Peyer's patch (tissue), 4 donors: ENCODE measurements around the gene APOM. TPM values are rescaled to one million over a fixed set of nuclear protein-coding genes. Genes with fewer than 3 reads are reported as not detected.

Experiments used
- DNase-seq, 3 donors: peaks; one replicate each; pipeline ENCODE4 v3.0.0-alpha.2; 2017 to 2019
- H3K27ac ChIP-seq, 4 donors: fragments of 200-600 bp; sonication (generic); one replicate each; pipeline ENCODE4 v1.5.1; 2016 to 2019
- H3K27me3 ChIP-seq, 2 donors: fragments of 200-600 bp; sonication (generic); one replicate each; pipeline ENCODE4 v1.5.1; 2019
- H3K36me3 ChIP-seq, 3 donors: fragments of 200-600 bp; sonication (generic); one replicate each; pipeline ENCODE4 v1.5.1; 2016 to 2019
- H3K4me1 ChIP-seq, 4 donors: fragments of 200-600 bp; sonication (generic); one replicate each; pipeline ENCODE4 v1.5.1; 2016 to 2019
- H3K4me3 ChIP-seq, 4 donors: fragments of 200-600 bp; sonication (generic); 1 replicate in 3 of 4; 2 replicates in 1 of 4; pipeline ENCODE4 v1.5.1; 2016 to 2019; ENCODE audit warnings: mild to moderate bottlenecking in 1 of 4
- H3K9me3 ChIP-seq, 4 donors: fragments of 200-600 bp; sonication (generic); one replicate each; pipeline ENCODE4 v1.5.1; 2016 to 2019; ENCODE audit warnings: mild to moderate bottlenecking in 1 of 4
- POLR2A ChIP-seq, 2 donors: fragments of 450-650 bp; IDR thresholded peaks; one replicate each; pipeline ENCODE4 v1.5.1; 2017; ENCODE audit warnings: antibody characterized with exemption in 2 of 2, mild to moderate bottlenecking in 2 of 2, moderate library complexity in 2 of 2
- total RNA-seq, 4 donors: library from RNA; depleted of rRNA; stranded (reverse); fragments of >200 nt; gene quantifications; one replicate each; pipeline ENCODE4 v1.1.0, GENCODE V29; 2016
- TF ChIP-seq, protein P1 (sequence below), 6 experiments: fragments of 450-650 bp in 4 of 6; fragments of 200-600 bp in 2 of 6; sonication (generic) in 1 of 6; IDR thresholded peaks; one replicate each; pipeline ENCODE4 v1.5.1; 2017 to 2019; ENCODE audit warnings: antibody characterized with exemption in 6 of 6, mild to moderate bottlenecking in 3 of 6, moderate library complexity in 1 of 6

The APOM gene
- total RNA-seq, 4 donors from 2014 or later, result 10.0 to 34.9 (median 10.9) TPM; not detected in 1

DNA sequence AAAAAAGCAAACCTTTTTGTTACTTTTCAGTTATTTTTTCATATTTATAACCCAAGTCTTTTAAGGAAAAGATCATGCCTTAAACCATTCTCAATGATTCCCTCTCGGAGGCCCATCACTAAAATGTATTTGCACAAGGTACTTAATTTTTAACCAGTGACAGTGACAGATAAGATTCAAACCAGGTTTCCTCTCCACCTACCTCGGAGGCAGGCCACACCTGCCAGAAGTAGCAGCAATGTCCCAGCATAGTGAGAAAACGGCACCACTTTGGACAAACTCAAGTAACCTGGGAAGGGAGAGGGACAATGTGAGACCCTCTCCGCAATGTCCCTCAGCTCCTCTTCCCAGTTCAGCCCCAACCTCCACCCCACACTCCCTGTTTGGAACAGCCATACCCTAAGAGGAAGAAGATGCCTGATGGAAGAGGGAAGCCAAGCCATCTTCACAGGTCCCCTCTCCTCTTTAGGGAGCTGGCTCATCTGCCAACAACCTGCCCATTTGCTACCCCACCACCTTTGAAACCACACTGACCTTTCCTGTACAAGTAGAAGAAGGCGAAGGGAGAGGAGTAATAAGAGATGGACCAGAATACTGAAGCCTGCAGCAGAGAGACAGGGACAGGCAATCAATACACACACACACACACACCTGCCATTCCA, 45.2 kb downstream of the APOM start:
- no peaks in the 10 kb centered on the region for H3K9me3 ChIP-seq
- H3K27me3 ChIP-seq, result no peaks in the 10 kb centered on the region
- no peak overlapping the region for H3K4me3 ChIP-seq
- H3K27ac ChIP-seq, result no peak overlapping the region
- peaks cover 0 to 35% (median 0%) of the 10 kb centered on the region in 3 donors for H3K36me3 ChIP-seq
- TF ChIP-seq POLR2A (IDR thresholded peaks at IDR 0.05), result no peak
- TF ChIP-seq, protein P1, sequence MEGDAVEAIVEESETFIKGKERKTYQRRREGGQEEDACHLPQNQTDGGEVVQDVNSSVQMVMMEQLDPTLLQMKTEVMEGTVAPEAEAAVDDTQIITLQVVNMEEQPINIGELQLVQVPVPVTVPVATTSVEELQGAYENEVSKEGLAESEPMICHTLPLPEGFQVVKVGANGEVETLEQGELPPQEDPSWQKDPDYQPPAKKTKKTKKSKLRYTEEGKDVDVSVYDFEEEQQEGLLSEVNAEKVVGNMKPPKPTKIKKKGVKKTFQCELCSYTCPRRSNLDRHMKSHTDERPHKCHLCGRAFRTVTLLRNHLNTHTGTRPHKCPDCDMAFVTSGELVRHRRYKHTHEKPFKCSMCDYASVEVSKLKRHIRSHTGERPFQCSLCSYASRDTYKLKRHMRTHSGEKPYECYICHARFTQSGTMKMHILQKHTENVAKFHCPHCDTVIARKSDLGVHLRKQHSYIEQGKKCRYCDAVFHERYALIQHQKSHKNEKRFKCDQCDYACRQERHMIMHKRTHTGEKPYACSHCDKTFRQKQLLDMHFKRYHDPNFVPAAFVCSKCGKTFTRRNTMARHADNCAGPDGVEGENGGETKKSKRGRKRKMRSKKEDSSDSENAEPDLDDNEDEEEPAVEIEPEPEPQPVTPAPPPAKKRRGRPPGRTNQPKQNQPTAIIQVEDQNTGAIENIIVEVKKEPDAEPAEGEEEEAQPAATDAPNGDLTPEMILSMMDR (IDR thresholded peaks at IDR 0.05), result no peak
- peaks cover 0 to 26% (median 9%) of the 10 kb centered on the region in 4 donors for H3K4me1 ChIP-seq
- no peak for DNase-seq

DNA sequence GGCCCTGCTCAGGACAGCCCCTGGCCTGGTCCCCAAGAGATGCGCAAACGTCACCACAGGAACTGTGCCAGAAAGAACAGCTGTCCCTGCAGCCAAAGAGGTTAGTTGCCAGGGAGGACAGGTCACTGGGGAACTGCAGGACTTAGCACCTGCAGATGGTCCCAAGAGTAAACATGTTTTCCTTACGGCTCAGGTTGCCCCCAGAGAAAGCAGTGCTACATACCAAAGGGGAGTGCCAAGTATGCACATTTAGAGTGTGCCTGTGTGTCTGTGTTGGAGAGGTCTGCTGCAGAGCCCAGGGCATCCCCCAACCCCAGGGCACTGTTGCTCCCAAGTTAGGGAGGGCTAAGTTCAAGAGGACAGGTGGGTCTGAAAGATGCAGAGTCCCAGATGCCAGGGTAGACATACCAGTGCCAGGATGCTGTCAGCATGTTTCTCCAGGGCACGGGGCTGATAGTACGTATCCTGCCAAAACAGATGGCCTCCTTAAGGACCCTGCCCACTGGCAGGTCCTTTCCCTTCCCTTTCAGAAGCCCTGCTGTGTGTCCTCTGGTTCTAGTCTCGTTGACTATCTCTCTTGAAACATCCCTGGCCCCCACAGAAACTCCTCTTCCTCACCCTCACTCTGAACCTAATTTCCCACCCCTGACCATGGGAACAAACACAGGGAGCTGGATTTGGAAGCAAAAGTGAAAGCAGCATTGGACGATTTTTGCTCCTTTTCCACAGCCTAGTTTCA, 46.1 kb downstream of the APOM start:
- H3K4me3 ChIP-seq, result peak overlapping the region; percentile 77 to 85 (median 82)
- no peak for DNase-seq
- H3K4me1 ChIP-seq, result peaks cover 0 to 26% (median 9%) of the 10 kb centered on the region in 4 donors
- H3K27ac ChIP-seq, result peak overlapping the region; percentile 95 to 99 (median 97)
- H3K27me3 ChIP-seq, result no peaks in the 10 kb centered on the region
- no peaks in the 10 kb centered on the region for H3K9me3 ChIP-seq
- TF ChIP-seq, protein P1 (IDR thresholded peaks at IDR 0.05), result no peak
- no peak for TF ChIP-seq POLR2A (IDR thresholded peaks at IDR 0.05)
- peaks cover 0 to 26% (median 0%) of the 10 kb centered on the region in 3 donors for H3K36me3 ChIP-seq

DNA sequence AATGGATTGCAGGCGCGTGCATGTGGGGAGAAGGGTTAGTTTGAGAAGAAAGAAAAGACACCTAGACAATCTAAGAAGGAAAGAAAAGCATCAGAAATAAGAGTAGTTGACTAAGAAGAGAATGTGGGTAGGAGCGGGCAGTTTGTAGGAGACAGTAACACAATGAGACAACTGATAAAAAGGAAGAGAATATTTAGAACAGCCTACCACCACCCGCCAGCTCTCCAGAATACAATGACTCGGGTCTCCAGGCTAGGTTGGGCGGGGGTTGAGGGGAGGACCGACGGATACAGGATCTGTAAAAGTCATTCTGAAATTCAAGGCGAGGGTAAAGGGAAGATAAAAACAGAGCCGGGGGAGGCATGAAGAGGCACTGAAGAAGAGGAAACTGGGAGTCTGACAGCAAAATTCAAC, 46.7 kb downstream of the APOM start:
- Histone ChIP-seq H3K36me3 (peaks cover 0 to 21% (median 0%) of the 10 kb centered on the region in 3 donors), H3K4me1 (peaks cover 0 to 26% (median 9%) of the 10 kb centered on the region in 4 donors), H3K9me3 (no peaks in the 10 kb centered on the region), H3K27ac (peak overlapping the region; percentile 95 to 99 (median 97)), H3K27me3 (no peaks in the 10 kb centered on the region), H3K4me3 (peak overlapping the region; percentile 77 to 85 (median 82))
- no peak for DNase-seq
- TF ChIP-seq, protein P1 (IDR thresholded peaks at IDR 0.05), result no peak
- no peak for TF ChIP-seq POLR2A (IDR thresholded peaks at IDR 0.05)

DNA sequence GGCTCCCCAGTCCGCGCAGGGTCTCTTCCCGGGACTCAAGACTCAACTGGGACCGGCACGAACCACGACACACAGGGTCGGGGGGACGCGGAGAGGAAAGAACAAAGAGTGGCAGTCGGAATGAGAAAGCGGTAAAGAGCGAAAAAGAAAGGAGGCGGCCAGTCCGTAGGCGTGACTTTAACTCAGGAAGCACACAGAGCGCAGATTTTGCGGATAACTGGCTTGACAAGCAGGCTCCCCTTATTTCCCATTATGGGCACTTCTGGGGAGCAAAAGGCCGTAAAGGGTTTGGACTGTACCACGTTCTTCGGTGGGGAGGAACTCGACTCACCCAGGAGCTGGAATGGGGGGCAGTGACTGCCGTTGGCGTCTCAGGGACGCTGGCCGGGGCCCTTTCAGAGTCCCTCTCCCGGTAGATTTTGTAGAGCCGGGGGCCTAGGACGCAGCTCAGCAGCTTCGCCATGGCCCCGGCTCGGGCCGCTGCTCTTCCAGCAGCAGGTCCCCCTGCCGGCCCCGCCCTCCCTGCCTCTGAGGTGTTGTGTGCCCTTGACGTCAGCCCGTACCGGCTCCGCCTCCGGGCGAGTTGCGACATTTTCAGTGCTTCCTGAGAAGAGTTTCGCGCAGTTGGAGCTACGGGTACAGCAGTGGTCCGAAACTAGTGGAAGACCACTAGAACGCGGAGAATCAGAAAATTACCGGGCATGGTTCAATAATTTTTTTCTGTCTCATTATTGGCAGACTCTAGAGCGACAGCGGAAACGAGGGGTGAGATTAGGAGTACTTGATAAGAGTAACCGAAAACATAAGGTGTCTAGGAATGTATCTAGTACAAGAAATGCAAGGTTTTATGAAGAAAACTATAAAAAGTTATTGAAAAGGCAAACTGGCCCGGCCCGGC, 47.4 kb downstream of the APOM start, which contains the start of gene ABHD16A:
Gene ABHD16A (minus strand): TSS at position 506 of the 898 bp plus-strand sequence. CDS start 43 bp downstream, at position 463.
- TF ChIP-seq, protein P1 (IDR thresholded peaks at IDR 0.05), result peak in 5 of 6 experiments; percentile 18 to 35 (median 28)
- peak; percentile 94 to 97 for TF ChIP-seq POLR2A (IDR thresholded peaks at IDR 0.05)
- Histone ChIP-seq H3K9me3 (no peaks in the 10 kb centered on the region), H3K27me3 (no peaks in the 10 kb centered on the region), H3K27ac (peak within 1 kb of the TSS; percentile 95 to 99 (median 97)), H3K36me3 (peaks cover 0 to 16% (median 0%) of the 10 kb centered on the region in 3 donors), H3K4me3 (peak within 1 kb of the TSS; percentile 77 to 85 (median 82)), H3K4me1 (peaks cover 0 to 26% (median 9%) of the 10 kb centered on the region in 4 donors)
- DNase-seq, result peak; percentile 99 to 100 (median 100)

DNA sequence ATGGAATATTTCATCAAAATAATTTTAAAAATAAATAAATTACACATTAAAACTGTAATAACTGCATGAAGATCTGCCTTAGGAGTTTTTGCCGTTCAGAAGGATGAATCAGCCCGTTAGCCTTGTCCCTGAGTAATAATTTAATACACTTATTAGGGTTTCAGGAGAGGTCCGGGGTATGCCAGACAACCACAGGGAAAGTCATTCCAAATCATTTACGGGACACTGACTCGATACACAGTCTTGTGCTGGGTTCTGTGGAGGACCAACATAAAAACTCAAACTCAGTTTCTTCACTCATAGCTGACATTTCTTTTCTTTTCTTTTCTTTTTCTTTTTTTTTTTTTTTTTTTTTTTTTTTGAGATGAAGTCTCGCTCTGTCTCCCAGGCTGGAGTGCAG, 50.2 kb downstream of the APOM start:
- H3K27me3 ChIP-seq, result no peaks in the 10 kb centered on the region
- no peak overlapping the region for H3K4me3 ChIP-seq
- TF ChIP-seq, protein P1 (IDR thresholded peaks at IDR 0.05), result no peak
- TF ChIP-seq POLR2A (IDR thresholded peaks at IDR 0.05), result no peak
- no peak overlapping the region for H3K27ac ChIP-seq
- no peaks in the 10 kb centered on the region for H3K36me3 ChIP-seq
- peaks cover 0 to 21% (median 9%) of the 10 kb centered on the region in 4 donors for H3K4me1 ChIP-seq
- no peak for DNase-seq
- H3K9me3 ChIP-seq, result no peaks in the 10 kb centered on the region
